Daoy (cell line): ENCODE results near the gene CNN1. TPM values are rescaled to one million over a fixed set of nuclear protein-coding genes. Genes with fewer than 3 reads are reported as not detected.

ENCODE experiments used
- DNase-seq: peaks from one replicate; pipeline ENCODE4 v3.0.0-alpha.2; 2015; ENCODE audit warnings: low read depth
- total RNA-seq: library from RNA; depleted of rRNA; stranded (reverse); fragments of >200 nt; shearing (Covaris generic); gene quantifications from 2 replicates; pipeline ENCODE4 v1.2.3, GENCODE V29; 2014; rRNA removed

CNN1 gene
- total RNA-seq: 7.2 and 9.3 TPM in 2 replicates

GRCh38 chr19:11538232-11539036, at the start of gene CNN1:
Gene CNN1 (plus strand): TSS chr19:11538851. CDS start chr19:11538928, 77 bp downstream.
- peak; percentile 74 for DNase-seq

- DNase-seq: no peak
These were observed 49.3 kb upstream of the CNN1 start for GRCh38 chr19:11489378-11489777.

GRCh38 chr19:11494634-11495285, 43.9 kb upstream of the CNN1 start:
- DNase-seq: no peak

GRCh38 chr19:11495481-11495880, 43.2 kb upstream of the CNN1 start:
- DNase-seq: no peak

DNA sequence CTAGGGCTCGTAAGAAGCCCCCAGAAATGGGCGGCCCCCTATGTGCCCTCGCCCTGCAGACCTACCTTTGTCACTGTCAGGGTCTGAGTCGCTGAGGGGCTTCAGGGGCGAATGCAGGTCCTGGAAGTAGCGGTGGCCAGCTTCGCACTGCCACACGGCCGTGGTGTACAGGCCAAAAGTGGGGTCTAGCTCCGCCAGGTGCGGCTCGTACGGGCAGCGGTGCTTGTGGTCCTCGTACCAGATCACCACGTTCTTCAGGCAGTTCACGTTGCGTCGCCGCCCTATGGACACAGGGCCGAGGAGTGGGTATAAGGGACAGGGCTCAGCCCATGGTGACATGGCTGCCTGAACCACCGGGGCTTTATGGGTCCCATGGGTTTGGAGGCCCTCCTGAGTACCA, 42.8 kb upstream of the CNN1 start:
- no peak for DNase-seq

GRCh38 chr19:11496391-11497163, 42.1 kb upstream of the CNN1 start:
- DNase-seq: peak; percentile 93

- no peak for DNase-seq
These were observed 39.4 kb upstream of the CNN1 start for GRCh38 chr19:11499220-11499726.

GRCh38 chr19:11499890-11500420, 38.7 kb upstream of the CNN1 start:
- no peak for DNase-seq

DNA sequence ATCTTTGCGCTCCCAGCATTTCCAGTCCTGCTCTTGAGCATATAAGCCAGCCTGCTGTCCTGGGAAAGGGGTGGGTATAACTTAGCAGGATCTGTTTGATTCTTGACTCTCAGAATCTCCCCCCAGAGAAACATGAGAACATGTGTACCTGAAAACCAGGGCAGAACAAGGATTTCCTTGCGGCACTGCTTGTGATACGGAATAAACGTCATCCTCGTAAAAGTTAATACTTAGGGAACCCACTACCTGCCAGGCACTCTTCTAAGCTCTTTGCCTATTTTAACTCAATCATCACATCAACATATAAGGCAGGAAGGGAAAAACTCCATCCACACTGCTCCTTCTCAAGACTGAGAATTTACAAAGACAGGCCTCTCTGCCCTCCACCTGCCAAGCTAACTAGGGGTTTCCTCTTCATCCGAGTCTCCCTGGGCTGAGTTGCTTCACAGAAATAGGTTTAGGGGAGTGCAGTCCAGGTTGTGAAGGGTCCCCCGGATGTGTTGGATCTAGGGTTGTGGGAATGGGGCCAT, 34.1 kb upstream of the CNN1 start:
- DNase-seq: no peak

GRCh38 chr19:11505032-11505503, 33.6 kb upstream of the CNN1 start:
- DNase-seq: peak; percentile 98

DNA sequence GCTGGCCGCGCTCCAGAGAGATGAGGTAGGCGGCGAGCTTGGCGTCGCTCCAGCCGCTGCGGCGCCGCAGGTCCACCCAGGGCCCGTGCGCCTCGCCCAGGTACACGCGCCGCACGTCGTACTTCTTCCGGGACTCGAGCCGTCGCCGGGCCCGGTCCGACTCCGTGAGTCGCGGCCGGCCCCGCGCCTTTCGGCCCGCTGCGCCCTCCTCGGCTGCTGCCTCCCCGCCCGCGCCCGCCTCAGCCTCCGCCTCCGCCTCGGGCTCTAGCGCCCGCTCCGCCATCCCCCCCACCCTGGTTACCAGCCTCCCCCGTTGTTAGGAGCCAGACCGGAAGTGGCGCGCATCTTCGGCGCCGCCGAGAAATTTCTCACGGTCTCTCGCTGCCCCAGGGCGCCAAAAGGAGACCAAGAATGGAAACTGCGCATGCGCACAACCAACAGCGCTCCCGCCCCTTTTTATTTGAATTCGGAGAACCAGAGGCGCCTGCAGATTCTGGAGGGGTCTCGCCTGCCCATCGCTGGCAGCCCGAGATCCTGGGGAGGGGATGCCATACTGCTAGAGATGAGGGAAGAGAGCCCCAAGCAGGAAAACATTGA, 33.0 kb upstream of the CNN1 start, which contains the start of gene ZNF653:
Gene ZNF653, minus strand, starts transcription at position 336 of the 597 bp plus-strand sequence. Its CDS starts 53 bp downstream, at position 283.
- peak; percentile 96 for DNase-seq

DNA sequence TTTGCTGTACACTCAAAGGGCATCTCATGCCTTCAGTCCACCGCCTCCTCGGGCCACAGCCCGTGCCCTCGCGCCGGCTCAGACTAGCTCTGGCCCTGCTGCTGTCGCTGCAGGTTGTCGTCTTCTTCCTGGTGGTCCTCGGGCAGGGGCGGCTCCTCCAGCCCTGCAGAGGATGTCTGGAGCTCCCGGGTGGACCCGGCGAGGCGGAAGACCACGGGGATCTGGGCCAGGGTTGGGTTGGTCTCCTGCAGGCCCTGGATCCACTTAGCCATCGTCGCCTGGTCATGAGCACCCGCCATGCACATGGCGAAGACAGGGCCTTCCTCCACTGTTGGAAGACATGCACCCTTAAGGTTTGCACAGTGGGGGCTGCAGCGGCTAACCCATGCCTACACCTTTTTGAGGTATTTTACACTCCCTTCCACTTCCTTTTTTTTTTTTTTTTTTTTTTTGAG, 32.5 kb upstream of the CNN1 start:
- no peak for DNase-seq

GRCh38 chr19:11506967-11507366, 31.7 kb upstream of the CNN1 start:
- no peak for DNase-seq

- DNase-seq: no peak
These were observed 31.1 kb upstream of the CNN1 start for GRCh38 chr19:11507370-11508078.

DNA sequence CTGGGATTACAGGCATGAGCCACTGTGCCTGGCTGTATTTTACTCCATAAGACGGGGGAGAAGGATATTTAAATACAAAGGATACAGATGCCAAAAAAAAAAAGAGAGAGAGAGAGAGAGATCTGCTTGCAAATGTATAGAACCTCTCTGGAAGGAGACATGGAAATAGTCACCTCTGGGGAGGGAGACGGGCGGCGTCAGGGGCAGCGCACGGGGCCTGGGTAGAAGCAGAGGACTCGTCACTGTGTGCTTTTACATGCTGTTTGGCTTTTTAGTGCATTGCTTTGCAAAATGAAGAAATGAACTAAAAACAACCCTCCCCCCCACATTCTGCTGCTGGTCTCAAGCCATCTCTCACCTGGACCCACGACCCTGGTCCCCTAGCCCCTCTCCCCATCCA, 28.2 kb upstream of the CNN1 start:
- DNase-seq: no peak

DNA sequence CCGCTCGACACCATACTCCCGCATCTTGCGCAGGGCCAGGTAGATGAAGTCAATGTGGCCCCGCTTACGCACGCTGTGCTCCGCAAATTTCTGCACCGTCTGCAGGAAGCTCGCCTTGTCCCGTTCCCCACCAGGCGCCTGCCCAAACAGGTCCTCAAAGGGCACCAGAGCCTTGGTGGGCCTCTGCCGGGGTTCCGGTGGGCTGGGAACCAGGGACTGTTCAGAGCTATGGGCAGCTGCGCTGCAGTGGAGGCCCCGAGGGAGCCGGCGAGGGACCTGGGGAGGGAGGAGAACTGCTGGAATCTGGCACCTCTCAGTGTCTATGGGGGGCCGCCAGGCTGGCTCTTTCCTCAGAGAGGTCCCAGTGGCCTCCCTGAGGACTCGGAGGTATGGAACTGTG, 24.7 kb upstream of the CNN1 start:
- no peak for DNase-seq

GRCh38 chr19:11519138-11519537, 19.5 kb upstream of the CNN1 start:
- DNase-seq: no peak

GRCh38 chr19:11528551-11529341, 9.9 kb upstream of the CNN1 start, which contains the start of gene ECSIT:
Gene ECSIT (minus strand): TSS chr19:11529134. CDS start chr19:11519170, 9,964 bp downstream.
- peak; percentile 99 for DNase-seq

GRCh38 chr19:11530432-11530831, 8.2 kb upstream of the CNN1 start:
- peak; percentile 57 for DNase-seq
